Measurements from ENCODE around the gene CECR2.

CECR2 gene

GRCh38 chr22:17575151-17575550 lies 205.9 kb downstream of the CECR2 start:
- no peak for DNase-seq

DNA sequence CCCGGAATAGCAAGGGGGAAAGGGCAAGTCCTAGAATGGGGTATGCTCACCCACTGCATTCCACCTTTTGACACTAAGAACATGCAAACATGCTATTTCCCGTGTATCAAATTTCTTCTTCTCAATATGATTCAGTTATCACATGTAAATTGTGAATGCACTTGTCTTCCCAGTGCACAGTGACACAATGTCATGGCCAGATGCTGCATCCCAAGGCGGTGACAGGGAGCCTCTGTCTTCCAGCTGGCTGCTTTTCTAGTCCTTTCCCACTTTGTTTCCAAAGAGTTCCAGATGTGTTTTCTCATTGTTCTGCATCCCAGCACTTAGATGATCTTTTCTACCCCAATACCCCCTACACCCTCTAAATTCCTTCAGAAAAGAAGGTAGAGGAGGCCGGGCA lies 206.4 kb downstream of the CECR2 start:
- no peak for DNase-seq

- no peak for DNase-seq
Measured at GRCh38 chr22:17576470-17576869, 207.2 kb downstream of the CECR2 start.

DNA sequence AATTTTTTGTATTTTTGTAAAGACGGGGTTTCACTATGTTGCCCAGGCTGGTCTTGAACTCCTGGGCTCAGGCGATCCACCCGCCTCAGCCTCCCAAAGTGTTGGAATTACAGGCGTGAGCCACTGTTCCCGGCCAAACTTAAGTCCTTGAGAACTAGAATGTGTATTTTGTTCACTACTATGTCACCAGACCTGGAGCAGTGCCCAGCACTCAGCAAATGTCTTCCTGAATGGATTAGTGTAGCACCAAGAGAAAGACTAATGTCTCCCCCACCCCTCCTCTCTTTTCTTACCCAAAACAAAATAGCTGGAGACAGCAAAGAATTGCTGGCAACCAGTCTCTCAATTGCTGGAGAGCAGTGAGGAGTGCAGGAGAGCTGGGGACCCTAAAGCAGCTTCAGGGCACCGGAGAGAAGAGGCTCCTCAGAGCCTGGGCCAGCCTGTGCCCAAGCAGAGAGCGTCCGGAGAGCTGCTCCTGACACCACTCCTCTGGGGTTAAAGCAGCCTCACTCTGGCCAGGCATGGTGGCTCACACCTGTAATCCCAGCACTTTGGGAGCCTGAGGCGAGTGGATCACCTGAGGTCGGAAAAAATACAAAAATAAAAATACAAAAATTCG lies 209.0 kb downstream of the CECR2 start:
- DNase-seq, result no peak

- no peak for DNase-seq
Measured at GRCh38 chr22:17579535-17579981, 210.3 kb downstream of the CECR2 start.

DNA sequence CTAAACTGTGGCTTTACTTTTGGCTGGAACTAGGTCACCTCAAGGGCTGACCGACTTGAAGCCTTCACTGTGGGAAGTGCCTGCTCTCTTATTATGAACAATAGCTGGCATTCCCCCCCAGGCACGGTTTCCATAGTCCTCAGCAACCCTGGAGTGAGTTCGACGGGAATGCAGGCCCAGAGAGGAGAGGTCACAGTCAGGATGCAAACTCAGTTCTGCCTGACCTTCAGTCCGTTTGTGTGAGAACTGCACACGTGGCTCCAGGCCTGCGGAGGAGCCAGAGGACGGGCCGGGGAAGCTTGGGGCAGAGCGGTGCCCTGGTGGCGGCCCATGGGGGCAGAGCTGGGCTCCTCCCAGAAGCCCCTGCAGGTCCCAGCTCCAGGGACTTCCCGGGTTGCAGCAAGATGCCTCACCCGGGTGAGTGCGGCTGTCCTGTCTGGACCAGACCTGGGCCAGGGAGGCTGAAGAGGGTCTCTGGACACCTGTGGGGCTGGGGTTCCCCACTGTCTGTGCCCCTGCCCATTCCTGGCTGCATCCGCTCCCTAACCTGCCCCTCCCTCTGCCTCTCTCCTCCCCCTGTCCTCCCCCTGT lies 211.3 kb downstream of the CECR2 start:
- no peak for DNase-seq

DNA sequence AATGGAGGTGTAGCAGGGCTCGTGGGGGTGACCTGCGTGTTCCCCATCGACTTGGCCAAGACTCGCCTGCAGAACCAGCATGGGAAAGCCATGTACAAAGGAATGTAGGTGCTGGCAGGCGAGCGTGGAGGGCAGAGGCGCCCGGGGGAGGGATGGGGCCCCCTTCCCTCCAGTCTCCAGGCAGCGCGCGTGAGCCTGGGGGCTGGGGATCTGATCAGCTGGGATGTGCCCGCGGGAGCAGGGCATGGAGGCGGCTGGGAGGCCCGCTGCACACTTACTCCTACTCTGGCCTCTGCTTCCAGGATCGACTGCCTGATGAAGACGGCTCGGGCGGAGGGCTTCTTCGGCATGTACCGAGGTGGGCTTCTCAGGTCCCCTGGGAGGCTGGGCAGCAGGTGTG lies 211.8 kb downstream of the CECR2 start:
- no peak for DNase-seq

GRCh38 chr22:17581631-17582030 lies 212.4 kb downstream of the CECR2 start:
- no peak for DNase-seq

GRCh38 chr22:17583151-17583550 lies 213.9 kb downstream of the CECR2 start:
- no peak for DNase-seq

DNA sequence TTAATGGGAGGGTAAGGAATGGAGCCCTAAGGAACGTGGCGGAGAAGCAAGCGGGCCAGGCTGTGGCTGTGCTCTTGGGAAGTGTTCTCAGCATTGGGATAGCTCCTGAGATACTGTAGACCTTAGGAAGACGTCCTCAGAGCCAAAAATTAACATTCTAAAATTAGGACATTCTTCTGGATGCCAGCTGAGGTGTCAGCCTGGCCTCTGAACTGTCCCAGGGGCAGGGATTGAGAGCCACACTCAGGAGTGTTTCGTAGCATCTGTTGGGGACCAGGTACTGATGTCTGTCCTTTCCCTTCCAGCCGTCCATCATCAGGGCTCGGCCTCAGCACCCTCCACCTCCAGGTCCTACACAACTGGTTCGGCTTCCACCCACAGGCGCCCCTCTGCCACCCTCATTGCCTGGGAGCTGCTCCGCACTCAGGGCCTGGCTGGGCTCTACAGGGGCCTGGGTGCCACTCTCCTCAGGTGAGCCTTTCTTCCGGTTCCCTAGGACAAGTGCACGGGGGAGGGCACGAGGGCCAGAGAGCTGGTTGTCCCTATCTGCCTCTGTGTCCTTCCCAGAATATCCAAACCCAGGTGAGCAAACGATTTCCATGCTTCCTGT lies 217.7 kb downstream of the CECR2 start:
- DNase-seq, result no peak

DNA sequence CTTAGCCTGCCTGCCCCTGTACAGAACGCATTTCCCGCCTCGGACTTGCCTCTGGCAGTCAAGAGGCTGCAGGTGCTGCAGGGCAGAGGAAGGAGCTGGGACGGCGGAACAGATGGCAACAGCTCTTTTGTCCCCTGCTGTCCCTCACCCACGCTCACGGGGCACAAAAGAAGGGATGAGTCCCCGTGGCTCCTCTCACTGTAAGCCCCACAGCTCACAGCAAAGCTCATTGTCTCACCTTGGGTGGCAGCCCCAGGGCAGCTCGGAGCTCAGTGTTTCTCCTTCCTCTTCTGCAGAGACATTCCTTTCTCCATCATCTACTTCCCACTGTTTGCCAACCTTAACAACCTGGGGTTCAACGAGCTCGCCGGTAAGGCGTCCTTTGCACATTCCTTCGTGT lies 218.4 kb downstream of the CECR2 start:
- DNase-seq, result no peak

DNA sequence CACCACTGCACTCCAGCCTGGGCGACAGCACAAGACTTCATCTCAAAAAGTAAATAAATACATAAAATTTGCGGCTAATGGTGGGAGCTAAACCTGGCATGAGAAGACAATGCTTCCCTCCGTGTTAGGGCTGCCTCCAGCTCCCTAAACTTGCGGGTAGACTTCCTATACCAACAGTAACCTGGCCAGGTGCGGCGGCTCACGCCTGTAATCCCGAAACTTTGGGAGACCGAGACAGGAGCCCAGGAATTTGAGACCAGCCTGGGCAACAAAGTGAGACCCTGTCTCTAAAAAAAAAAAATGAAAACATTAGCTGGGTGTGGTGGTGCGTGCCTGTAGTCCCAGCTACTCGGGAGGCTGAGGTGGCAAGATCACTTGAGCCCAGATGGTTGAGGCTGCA lies 219.3 kb downstream of the CECR2 start:
- DNase-seq, result no peak

GRCh38 chr22:17589810-17590375 lies 220.6 kb downstream of the CECR2 start:
- DNase-seq, result no peak

DNA sequence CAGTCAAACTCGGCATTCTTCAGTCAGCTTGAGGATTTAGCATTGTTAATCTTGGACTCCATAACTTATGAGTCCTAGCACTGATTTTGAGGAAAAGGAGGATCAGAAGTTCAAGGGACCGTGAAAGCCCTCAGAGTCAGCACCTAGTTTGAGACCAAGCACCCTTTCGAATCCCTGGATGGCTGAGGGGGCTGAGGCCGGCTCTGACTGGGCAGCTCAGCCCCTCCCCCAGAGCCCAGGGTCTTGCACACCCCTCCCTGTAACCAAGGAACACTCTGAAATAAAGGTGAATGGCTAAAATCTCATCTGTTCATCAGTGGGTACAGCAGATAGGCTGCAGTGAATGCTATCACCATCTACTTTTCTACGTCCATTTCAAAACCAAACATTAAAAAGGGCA lies 221.3 kb downstream of the CECR2 start:
- no peak for DNase-seq

DNA sequence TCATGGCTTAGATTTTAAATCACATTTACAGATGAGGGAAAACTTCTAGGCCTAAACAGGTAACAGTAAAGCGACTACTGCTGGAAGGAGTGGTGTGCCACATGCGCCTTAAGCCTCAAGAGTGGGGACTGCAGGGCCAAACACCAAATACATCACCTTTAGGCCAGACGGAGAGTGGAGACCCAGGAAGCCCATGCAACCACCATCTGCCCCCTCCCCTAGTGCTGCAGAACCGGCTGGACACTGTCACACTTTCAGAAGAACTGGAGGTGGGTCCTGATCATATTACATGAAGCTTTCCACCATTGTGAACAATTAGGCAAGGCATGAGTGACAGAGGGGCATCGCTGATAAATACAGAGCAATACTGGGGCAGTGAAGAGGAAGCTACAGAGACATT lies 222.9 kb downstream of the CECR2 start:
- no peak for DNase-seq

GRCh38 chr22:17596226-17596625 lies 227.0 kb downstream of the CECR2 start:
- no peak for DNase-seq

DNA sequence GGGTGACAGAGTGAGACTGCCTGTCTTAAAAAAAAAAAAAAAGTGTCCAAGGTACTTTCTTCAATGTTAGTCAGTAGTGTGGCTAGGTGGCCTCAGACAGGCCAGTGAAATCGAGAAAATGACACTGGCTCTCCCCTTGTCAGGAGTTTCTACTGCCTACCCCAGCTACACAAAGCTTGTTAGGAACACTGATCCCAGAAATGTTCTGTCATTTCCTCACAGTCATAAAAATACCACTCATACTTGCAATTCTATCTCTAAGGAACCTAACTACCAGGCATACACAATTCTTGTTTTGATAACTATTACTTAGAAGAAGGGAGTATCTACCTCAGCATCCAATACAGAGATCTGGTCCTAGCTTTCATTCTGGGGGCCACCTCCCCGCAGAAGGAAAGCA lies 228.0 kb downstream of the CECR2 start:
- DNase-seq, result no peak

DNA sequence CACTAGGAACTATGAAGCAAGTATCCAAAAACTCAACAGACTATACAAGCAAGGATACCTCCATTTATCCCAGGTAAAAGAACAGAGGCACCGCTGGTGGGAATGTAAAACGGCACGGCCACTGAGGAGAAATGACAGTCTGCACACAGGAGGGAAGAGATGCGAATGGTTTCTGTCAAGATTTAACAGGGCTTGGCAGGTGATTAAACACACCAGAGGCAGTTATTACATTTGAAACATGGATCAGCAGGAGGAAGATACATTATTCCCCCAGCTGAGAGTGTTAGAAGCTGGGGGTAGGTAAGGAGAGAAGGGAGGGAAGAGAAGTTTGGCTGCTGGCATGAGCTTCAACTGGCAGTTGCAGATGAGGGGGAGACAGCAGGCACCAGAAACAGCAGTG lies 229.1 kb downstream of the CECR2 start:
- no peak for DNase-seq

DNA sequence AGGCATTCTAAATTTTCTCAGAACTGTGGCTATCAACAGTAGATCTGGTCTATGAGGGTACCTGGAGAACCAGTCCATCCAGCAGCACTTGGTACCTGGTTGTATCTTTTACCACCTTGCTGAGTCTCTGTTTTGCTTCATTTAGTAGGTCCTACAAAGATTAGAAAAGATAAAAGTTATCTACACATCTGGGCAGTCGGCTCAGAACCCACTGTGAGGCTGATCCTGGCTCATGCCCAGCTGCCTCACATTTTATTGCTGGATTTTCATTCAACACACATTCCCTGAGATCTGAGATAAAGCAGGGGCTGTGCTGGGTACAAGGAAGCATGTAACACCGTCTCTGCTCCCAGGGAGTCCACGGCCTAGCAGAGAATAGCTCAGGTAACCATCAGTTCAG lies 231.8 kb downstream of the CECR2 start:
- no peak for DNase-seq

DNA sequence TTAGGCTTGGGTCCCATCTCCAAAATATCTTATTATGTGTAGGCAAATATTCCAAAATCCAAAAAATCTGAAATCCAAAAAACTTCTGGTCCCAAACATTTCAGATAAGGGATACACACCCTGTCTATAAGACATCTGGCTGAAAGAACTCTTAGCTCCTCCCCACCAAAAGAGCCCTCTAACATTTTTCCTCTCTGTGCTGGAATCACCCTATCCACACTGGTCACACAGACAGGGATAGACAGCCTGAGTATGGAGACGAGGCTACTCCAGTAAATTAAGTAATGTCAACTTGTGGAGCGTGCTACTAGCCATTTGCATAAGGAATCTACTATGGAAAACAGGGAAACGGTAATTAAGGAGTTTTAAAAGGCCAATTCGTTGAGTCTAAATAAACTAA lies 234.4 kb downstream of the CECR2 start:
- DNase-seq, result no peak

- no peak for DNase-seq
Measured at GRCh38 chr22:17606496-17606895, 237.2 kb downstream of the CECR2 start.
